ENCODE data around the gene PDE10A. TPM values are rescaled to one million over a fixed set of nuclear protein-coding genes. Genes with fewer than 3 reads are reported as not detected.
A peak's percentile ranks its signal among the peaks of the same experiment; 100 is the strongest.
"Not testable (repeated sequence)": the region's sequence is repeated elsewhere in the genome, so short reads cannot be mapped to it uniquely, and the experiment has no call there.

The PDE10A gene
- total and polyA plus RNA-seq, 9 donors, result 5.5 to 10.9 (median 8.0) TPM

DNA sequence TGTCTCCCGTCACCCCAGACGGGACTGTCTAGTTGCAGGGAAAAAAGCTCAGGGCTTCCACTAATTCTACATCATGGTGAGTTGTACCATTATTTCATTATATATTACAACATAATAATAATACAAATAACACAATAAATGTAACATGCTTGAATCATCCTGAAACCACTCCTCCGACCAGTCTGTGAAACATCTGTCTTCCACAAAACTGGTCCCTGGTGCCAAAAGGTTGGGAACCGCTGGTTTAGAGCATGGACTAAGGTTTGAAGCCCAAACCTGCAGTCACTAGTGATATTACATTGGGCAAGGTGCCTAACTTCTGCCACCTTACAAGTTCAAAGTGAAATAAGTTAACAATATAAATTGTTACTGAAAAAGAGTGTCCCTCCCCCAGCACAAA is 175.7 kb downstream of the PDE10A start:
- H3K4me1 ChIP-seq (ENCODE audit: control insufficient read depth, insufficient read depth, low read length), result no peaks in the 10 kb centered on the region
- H3K9me3 ChIP-seq (replicated peaks; ENCODE audit: control insufficient read depth, low read depth, low read length), result no peaks in the 10 kb centered on the region
- H3K27ac ChIP-seq (ENCODE audit: low read length), result no peak overlapping the region
- WGBS (ENCODE audit: insufficient coverage), result 100% methylated on average over 1 of the region's 4 CpGs
- H3K27me3 ChIP-seq (ENCODE audit: control insufficient read depth, insufficient read depth, low read length), result no peaks in the 10 kb centered on the region
- H3K4me3 ChIP-seq (ENCODE audit: low read length), result no peak overlapping the region
- peak; percentile 9 for DNase-seq
- no peaks in the 10 kb centered on the region for H3K36me3 ChIP-seq (ENCODE audit: control insufficient read depth, insufficient read depth, low read length)

DNA sequence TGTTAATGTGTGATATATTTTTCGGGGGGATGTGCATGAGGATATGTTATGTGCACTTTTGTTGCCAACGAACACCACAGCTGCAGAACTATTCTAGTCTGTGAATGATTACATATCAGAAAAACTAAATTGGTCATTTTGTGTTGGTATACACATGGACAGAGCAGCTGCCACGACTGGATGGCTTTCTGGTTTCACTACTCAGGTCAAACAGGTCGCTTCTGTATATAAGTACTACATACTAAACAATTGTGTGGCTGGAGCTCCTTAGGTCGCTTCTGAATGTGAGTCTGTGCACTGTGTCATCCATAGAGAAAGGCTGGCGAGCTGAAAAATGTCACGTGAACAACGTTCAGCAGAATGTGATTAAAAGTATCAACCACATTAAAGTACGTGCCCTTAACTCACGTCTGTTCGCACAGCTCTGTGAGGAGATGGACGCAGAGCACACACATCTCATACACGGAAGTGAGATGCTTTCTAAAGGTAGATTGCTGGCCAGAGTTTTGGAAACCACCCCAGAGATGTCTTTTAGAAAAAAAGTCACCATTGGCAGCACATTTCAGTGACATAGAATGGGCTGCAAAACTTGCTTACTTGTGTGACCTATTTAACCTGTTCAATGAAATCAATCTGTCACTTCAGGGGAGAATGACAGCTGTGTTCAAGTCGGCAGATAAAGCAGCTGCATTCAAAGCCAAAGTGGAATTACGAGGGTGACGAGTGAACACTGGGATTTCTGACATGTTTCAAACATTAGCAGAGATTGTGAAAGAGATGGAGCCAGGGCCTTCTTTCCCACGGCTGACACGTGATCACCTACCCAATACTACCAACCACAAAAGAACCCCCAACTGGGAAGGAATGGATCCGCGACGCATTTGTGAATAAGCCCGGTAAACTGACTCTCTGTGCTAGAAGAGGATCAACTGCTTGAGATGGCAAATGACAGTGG is 176.6 kb downstream of the PDE10A start:
- H3K4me1 ChIP-seq (ENCODE audit: control insufficient read depth, insufficient read depth, low read length), result no peaks in the 10 kb centered on the region
- H3K4me3 ChIP-seq (ENCODE audit: low read length), result no peak overlapping the region
- no peaks in the 10 kb centered on the region for H3K36me3 ChIP-seq (ENCODE audit: control insufficient read depth, insufficient read depth, low read length)
- H3K27ac ChIP-seq (ENCODE audit: low read length), result no peak overlapping the region
- no peak for DNase-seq
- no peaks in the 10 kb centered on the region for H3K9me3 ChIP-seq (replicated peaks; ENCODE audit: control insufficient read depth, low read depth, low read length)
- WGBS (ENCODE audit: insufficient coverage), result 74% methylated on average over 4 of the region's 22 CpGs
- no peaks in the 10 kb centered on the region for H3K27me3 ChIP-seq (ENCODE audit: control insufficient read depth, insufficient read depth, low read length)

DNA sequence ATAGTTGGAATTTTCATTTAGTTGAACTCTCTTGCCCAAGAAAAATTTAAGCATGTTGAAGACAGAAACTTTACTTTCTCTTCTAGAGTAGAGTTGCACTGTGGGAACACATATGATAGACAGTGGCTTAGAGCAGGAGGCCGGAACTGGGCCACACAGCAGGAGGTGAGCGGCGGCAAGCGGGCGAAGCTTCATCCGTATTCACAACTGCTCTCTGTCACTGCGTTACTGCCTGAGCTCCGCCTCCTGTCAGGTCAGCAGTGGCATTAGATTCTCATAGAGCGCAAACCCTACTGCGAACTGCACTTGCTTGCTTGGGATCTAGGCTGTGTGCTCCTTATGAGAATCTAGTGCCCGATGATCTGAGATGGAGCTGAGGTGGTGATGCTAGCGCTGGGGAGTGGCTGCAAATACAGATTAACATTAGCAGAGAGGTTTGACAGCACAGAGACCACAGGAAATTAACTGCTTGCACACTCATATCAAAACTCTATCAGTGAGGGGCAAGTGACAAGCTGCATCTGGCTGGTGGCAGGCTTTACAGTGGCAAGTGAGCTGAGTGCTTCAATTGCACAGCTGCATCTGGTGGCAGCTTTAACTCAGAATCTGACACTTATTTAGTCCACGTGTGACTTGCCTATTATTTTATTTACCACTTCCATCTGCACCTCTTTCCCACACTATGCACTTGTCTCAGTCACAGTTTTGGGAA is 178.7 kb downstream of the PDE10A start:
- Histone ChIP-seq H3K27me3 (ENCODE audit: control insufficient read depth, insufficient read depth, low read length) (no peaks in the 10 kb centered on the region), H3K4me1 (ENCODE audit: control insufficient read depth, insufficient read depth, low read length) (no peaks in the 10 kb centered on the region), H3K4me3 (ENCODE audit: low read length) (no peak overlapping the region), H3K9me3 (replicated peaks; ENCODE audit: control insufficient read depth, low read depth, low read length) (no peaks in the 10 kb centered on the region), H3K36me3 (ENCODE audit: control insufficient read depth, insufficient read depth, low read length) (no peaks in the 10 kb centered on the region), H3K27ac (ENCODE audit: low read length) (no peak overlapping the region)
- DNase-seq, result no peak
- 74% methylated on average over 13 of the region's 13 CpGs for WGBS (ENCODE audit: insufficient coverage)

DNA sequence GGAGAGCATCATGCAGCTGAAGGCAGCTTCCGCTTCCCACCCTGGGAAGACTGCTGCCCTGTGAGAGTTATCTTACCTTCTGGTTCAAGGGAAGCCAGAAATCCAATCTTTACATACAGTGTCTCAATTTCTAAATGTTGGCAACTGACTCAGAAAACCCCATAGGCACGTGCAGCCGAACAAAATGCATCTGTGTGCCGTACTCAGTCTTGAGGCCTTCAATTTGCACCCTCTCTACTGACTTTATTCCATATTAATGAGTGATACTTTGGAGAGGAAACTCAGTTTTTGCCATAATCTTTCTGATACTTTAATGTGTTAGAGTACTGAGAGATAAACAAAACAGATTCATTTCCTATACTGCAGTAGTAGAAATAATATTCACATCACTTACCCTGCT is 181.1 kb downstream of the PDE10A start:
- Histone ChIP-seq H3K9me3 (replicated peaks; ENCODE audit: control insufficient read depth, low read depth, low read length) (no peaks in the 10 kb centered on the region), H3K27ac (ENCODE audit: low read length) (no peak overlapping the region), H3K4me1 (ENCODE audit: control insufficient read depth, insufficient read depth, low read length) (no peaks in the 10 kb centered on the region), H3K4me3 (ENCODE audit: low read length) (no peak overlapping the region), H3K36me3 (ENCODE audit: control insufficient read depth, insufficient read depth, low read length) (no peaks in the 10 kb centered on the region), H3K27me3 (ENCODE audit: control insufficient read depth, insufficient read depth, low read length) (no peaks in the 10 kb centered on the region)
- 86% methylated on average over 1 of the region's 4 CpGs for WGBS (ENCODE audit: insufficient coverage)
- DNase-seq, result no peak

DNA sequence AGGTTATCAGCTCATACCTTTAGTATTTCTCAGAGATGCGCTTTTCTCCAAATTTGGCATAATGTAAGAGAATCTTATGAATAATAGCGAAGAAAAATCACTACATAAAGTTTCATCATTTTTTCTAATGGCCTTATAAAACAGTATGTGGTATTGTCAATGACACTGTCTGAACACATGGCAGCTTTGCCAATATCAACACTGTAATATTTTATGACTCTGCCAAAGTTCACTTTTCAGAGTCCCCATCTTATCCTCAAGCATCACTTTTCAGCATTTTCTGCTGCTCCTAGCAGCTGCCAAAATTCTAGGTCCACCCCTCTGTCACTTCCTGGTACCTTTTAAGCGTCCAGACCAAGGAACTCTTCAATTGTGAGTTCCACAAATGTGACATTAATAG is 182.1 kb downstream of the PDE10A start:
- Histone ChIP-seq H3K27me3 (ENCODE audit: control insufficient read depth, insufficient read depth, low read length) (no peaks in the 10 kb centered on the region), H3K27ac (ENCODE audit: low read length) (no peak overlapping the region), H3K4me3 (ENCODE audit: low read length) (no peak overlapping the region), H3K9me3 (replicated peaks; ENCODE audit: control insufficient read depth, low read depth, low read length) (no peaks in the 10 kb centered on the region), H3K4me1 (ENCODE audit: control insufficient read depth, insufficient read depth, low read length) (no peaks in the 10 kb centered on the region), H3K36me3 (ENCODE audit: control insufficient read depth, insufficient read depth, low read length) (no peaks in the 10 kb centered on the region)
- 100% methylated on average over 1 of the region's 3 CpGs for WGBS (ENCODE audit: insufficient coverage)
- DNase-seq, result no peak

DNA sequence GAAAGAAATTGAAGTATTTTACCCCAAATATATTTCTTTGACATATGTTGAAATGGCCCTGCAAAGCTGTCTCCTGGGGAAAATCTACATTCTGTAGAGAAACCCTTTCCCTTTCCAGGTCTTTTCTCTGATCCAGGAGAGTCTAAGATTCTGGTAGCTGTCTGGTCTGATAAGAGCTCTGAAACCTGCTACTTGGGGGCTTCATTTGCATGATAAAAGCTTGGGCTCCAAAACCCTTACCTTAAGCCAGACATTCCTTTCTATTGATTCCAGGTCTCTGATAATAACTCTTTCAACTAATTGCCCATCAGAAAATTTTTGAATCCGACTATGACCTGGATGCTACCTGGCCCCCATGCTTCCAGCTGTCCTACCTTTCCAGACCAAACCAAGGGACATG is 184.5 kb downstream of the PDE10A start:
- Histone ChIP-seq H3K27me3 (ENCODE audit: control insufficient read depth, insufficient read depth, low read length) (no peaks in the 10 kb centered on the region), H3K9me3 (replicated peaks; ENCODE audit: control insufficient read depth, low read depth, low read length) (no peaks in the 10 kb centered on the region), H3K4me1 (ENCODE audit: control insufficient read depth, insufficient read depth, low read length) (no peaks in the 10 kb centered on the region), H3K36me3 (ENCODE audit: control insufficient read depth, insufficient read depth, low read length) (no peaks in the 10 kb centered on the region), H3K27ac (ENCODE audit: low read length) (no peak overlapping the region), H3K4me3 (ENCODE audit: low read length) (no peak overlapping the region)
- no peak for DNase-seq
- WGBS (ENCODE audit: insufficient coverage), result no CpG with 5 or more reads among the region's 1 CpG

DNA sequence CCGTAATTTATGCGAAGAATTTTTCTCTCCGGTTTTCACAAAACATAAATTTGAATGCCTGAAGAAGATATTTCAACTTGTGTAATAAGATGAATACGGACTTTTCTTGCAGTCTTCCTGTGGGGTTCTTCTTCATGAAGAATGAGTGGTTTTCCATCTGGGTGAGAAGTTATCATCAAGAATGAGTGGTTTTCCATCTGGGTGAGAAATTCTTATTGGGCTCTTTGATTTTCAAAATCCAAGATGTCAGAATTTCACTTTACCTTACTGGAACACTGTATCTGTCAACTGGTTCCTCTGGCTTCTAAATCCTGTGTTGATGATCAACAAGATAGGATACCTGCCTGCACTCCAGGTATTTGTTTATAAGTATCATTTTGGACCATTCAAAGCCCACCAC is 193.6 kb downstream of the PDE10A start:
- DNase-seq, result no peak
- WGBS (ENCODE audit: insufficient coverage), result no CpG with 5 or more reads among the region's 4 CpGs
- no peaks in the 10 kb centered on the region for H3K27me3 ChIP-seq (ENCODE audit: control insufficient read depth, insufficient read depth, low read length)

DNA sequence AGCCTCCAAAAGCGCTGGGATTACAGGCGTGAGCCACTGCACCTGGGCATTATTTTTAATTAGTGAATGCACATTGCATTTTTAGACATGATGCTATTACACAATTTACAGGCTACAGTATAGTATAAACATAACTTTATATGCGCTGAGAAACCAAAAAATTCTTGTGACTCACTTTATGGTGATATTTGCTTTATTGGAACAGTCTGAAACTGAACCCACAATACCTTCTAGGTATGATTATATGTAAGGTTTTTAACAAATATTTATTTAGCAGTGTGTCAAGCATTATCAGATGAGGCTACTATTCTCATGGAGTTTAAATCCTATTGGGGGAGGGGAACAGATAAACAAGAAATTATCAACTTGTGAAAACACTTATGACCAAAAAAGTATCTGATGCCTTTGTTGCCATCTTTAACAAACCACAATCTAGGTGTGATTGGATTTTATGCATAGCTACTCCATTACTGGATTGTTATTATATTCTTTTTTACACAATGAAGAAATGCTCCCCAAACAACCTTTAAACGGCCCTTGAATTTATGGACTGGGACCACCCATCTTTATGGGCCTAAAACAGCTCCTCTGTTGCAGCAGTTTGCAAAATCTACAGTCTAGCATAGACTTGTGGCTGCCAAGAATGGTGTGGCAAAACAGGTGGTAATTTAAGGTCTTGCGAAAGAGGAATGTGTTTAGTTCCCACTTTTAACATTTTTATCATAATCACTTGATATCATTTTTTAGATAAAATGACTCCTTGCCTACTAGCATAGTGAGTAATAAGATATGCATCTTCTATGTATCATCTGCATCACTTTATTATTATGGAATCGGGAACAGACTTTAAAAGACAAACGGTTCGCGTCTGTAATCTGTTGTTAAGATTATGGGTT is 194.5 kb downstream of the PDE10A start:
- Histone ChIP-seq H3K27ac (ENCODE audit: low read length) (no peak overlapping the region), H3K27me3 (ENCODE audit: control insufficient read depth, insufficient read depth, low read length) (no peaks in the 10 kb centered on the region), H3K36me3 (ENCODE audit: control insufficient read depth, insufficient read depth, low read length) (no peaks in the 10 kb centered on the region), H3K4me3 (ENCODE audit: low read length) (no peak overlapping the region), H3K4me1 (ENCODE audit: control insufficient read depth, insufficient read depth, low read length) (no peaks in the 10 kb centered on the region), H3K9me3 (replicated peaks; ENCODE audit: control insufficient read depth, low read depth, low read length) (peaks cover under 1% of the 10 kb centered on the region)
- DNase-seq, result no peak
- WGBS (ENCODE audit: insufficient coverage), result 100% methylated on average over 1 of the region's 9 CpGs

More for the DNA sequence above, 193.6 kb downstream of the PDE10A start:
- no peaks in the 10 kb centered on the region for H3K36me3 ChIP-seq (ENCODE audit: control insufficient read depth, insufficient read depth, low read length)
- H3K9me3 ChIP-seq (replicated peaks; ENCODE audit: control insufficient read depth, low read depth, low read length), result no peaks in the 10 kb centered on the region
- H3K4me3 ChIP-seq (ENCODE audit: low read length), result no peak overlapping the region
- H3K27ac ChIP-seq (ENCODE audit: low read length), result no peak overlapping the region
- H3K4me1 ChIP-seq (ENCODE audit: control insufficient read depth, insufficient read depth, low read length), result no peaks in the 10 kb centered on the region

DNA sequence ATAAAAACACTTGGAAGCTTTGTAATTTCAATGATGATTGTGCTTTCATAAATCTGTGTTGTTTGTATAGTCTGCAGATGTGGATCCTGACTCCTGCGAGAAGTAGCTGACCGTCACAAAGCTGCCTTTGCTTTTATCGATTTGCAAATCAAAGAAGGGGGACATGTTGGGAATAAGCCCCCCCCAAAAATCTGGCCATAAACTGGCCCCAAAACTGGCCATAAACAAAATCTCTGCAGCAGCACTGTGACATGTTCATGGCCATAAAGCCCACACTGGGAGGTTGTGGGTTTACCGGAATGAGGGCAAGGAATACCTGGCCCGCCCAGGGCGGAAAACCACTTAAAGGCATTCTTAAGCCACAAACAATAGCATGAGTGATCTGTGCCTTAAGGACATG is 199.5 kb downstream of the PDE10A start:
- not testable (repeated sequence) for H3K4me3 ChIP-seq (ENCODE audit: low read length); H3K36me3 ChIP-seq (ENCODE audit: control insufficient read depth, insufficient read depth, low read length); H3K27ac ChIP-seq (ENCODE audit: low read length); DNase-seq; H3K9me3 ChIP-seq (replicated peaks; ENCODE audit: control insufficient read depth, low read depth, low read length); H3K4me1 ChIP-seq (ENCODE audit: control insufficient read depth, insufficient read depth, low read length); H3K27me3 ChIP-seq (ENCODE audit: control insufficient read depth, insufficient read depth, low read length)
- WGBS (ENCODE audit: insufficient coverage), result no CpG with 5 or more reads among the region's 6 CpGs

Measured in muscle of leg (tissue), 11 donors.